ENCODE results near the gene RHOD.

RHOD gene

GRCh38 chr11:67062526-67063373 lies 6.1 kb downstream of the RHOD start:
- DNase-seq (ENCODE audit: low read depth) = no peak

DNA sequence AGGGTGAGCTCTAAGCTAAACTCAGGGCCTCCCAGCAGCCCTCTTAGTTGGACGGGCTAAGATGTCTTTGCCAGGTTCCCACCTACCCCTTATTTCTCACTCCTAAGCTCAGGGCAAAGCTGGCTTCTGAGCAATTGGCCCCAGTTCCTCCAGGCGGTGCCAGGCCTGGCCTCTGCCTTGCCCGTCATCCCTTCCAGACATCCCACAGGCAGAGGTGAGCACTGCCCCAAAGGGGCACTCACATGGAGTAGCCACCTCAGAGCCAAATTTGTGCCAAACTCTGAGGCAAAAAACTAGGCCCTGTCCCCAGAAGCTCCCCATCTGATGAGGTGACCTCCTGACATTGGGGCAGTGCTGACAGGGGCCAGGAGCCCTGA lies 9.7 kb downstream of the RHOD start:
- no peak for DNase-seq (ENCODE audit: low read depth)

GRCh38 chr11:67071420-67072284 lies 15.0 kb downstream of the RHOD start:
- DNase-seq (ENCODE audit: low read depth) = peak; percentile 54

GRCh38 chr11:67072295-67072694 lies 15.6 kb downstream of the RHOD start:
- no peak for DNase-seq (ENCODE audit: low read depth)

- no peak for DNase-seq (ENCODE audit: low read depth)
Observed at GRCh38 chr11:67073908-67074307, 17.3 kb downstream of the RHOD start.

DNA sequence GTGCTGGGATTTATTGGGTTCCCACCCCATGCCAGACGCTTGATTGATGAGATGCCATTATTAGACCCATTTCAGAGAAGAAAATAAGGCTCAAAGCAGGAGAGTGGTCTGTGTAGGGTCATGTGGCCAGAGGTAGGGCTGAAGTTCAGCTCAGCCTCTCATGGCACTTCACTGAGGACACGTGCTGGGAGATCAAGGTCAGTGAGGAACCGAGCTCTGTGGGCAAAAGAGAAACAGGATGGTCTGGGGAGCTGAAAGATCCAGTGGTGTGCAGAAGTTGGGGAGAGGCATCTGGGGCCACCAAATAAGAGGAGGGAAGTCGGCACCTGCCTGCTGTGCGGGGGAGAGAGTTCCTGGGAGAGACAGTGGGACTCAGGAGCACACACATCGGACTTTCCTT lies 19.6 kb downstream of the RHOD start:
- no peak for DNase-seq (ENCODE audit: low read depth)

GRCh38 chr11:67079065-67079705 lies 22.5 kb downstream of the RHOD start:
- no peak for DNase-seq (ENCODE audit: low read depth)

DNA sequence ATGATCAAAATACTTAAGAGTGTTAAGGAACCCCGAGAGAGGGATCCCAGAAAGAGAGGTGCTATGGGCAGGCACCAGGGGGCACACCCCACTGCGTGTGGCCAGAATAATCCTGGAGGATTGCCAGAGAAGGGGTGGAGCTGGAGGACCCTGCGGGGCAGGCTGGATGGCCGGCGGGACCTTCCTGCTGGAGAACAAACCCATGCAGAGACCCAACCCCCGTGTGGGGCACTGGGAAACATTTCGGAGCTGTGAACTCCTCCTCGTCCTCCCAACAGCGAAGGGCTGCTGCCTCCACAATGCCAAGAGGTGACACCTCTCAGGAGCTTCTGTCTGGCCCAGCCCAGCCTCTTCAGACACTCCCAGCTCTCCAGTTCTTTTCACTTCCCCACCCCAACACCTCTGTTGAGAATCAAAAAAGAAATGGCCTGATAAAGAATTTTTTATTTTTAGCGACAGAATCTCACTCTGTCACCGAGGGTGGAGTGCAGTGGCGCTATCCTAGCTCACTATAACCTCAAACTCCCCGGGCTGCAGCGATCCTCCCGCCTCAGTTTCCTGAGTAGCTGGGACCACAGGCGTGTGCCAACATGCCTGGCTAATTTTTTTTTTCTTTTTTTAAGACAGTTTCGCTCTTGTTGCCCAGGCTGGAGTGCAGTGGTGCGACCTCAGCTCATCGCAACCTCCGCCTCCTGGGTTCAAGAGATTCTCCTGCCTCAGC lies 25.6 kb downstream of the RHOD start:
- no peak for DNase-seq (ENCODE audit: low read depth)

DNA sequence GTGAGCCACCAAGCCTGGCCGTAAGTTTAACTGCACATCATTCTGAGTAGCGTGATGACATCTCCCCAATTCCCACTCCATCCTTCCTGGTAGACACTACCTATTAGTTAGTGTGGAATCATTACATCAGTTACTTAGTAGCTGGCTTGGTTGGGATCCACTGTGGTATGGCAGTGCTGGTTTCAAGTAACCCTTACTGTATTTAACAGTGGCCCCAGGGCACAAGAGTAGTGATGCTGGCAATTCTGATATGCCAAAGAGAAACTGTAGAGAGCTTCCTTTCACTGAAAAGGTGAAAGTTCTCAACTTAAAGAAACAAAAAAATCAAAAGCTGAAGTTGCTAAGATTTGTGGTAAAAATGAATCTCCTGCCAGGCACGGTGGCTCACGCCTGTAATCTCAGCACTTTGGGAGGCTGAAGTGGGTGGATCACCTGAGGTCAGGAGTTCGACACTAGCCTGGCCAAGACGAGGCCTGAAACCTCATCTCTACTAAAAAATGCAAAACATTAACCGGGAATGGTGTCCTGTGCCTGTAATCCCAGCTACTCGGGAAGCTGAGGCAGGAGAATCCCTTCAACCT lies 27.2 kb downstream of the RHOD start:
- no peak for DNase-seq (ENCODE audit: low read depth)

DNA sequence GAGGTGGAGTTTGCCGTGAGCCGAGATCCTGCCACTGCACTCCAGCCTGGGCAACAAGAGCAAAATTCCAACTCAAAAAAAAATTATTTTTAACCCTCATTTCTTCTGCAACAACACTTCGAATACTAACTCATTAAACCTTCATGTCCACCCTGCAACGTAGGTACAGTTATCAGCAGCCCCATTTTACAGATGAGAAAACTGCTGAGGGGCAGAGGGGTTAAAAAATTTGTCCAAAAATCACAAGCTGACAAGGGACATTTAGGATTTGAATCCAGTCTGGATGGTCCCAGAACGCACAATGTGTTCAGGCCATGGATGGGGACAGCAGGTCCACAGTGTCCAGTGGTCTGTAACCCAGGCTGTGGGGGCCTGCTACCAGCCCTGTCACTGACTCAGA lies 29.0 kb downstream of the RHOD start:
- DNase-seq (ENCODE audit: low read depth) = no peak

GRCh38 chr11:67090717-67091116 lies 34.1 kb downstream of the RHOD start:
- DNase-seq (ENCODE audit: low read depth) = no peak

- DNase-seq (ENCODE audit: low read depth) = no peak
Observed at GRCh38 chr11:67095214-67095507, 38.5 kb downstream of the RHOD start.

DNA sequence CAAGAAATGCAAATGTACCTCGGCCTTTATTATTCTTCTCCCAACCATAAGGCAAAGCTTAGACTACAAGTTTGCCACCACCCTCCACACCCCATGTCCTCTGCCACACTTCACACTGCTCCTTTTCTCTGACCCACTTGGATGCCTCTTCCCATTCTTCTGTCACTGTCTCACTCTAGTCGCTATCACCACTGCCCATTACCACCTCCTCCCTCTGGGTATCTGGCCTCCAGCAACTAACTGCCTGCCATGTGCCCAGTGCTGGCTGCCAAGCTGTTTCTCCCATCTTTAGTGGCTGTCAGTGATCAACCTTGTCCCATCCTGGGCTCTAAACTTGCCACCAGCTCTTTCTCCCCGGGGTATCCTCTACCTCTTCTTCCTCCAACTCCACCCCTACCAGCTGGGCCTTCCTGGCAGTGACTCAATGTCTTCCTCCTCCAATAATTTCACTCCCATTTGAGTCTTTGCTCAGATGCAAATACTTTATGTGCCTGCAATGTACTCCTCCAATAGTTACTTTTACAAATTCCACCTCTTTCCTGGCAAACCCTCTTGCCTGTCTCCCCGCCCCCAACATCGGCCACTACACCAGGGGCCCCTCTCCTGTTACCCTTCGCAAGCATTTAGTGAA lies 42.3 kb downstream of the RHOD start:
- DNase-seq (ENCODE audit: low read depth) = no peak

GRCh38 chr11:67099831-67100324 lies 43.2 kb downstream of the RHOD start:
- no peak for DNase-seq (ENCODE audit: low read depth)

DNA sequence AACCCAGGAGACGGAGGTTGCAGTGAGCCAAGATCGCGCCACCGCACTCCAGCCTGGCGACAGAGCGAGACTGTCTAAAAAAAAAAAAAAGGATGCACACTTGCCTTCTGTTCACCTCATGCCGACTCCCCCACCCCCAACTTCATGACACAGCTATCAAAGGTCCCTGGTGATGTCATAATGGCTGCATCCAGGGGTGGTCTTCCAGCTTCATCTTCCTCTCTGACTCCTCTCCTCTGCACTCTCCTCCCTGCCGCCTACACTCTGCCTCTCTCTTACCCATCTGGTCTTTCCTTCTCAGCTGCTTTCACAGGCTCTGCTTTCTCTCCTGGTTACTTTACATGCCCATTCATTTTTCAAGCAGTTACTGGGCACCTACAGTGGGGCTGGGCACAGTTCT lies 46.0 kb downstream of the RHOD start:
- no peak for DNase-seq (ENCODE audit: low read depth)

GRCh38 chr11:67105964-67106363 lies 49.3 kb downstream of the RHOD start:
- DNase-seq (ENCODE audit: low read depth) = no peak

DNA sequence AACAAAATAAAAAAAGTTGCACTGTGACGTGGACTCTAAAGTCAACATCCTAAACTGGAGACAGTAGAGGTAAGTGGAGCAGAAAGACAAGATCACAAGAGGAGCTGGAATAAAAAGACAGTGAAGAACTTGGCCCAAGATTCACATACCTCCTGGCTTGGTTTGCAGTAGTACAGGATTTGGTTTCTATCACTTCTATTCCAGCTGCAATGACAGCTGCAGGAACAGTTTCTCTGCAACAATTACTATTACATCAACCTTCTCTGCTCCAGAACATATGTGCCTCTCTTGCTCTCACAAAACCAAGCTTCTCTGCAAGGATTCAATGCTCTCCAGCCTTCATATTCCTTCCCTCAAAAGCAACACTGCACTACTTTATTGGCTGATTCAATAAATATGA lies 54.6 kb downstream of the RHOD start:
- DNase-seq (ENCODE audit: low read depth) = no peak

- DNase-seq (ENCODE audit: low read depth) = no peak
Observed at GRCh38 chr11:67113231-67113721, 56.6 kb downstream of the RHOD start.

DNA sequence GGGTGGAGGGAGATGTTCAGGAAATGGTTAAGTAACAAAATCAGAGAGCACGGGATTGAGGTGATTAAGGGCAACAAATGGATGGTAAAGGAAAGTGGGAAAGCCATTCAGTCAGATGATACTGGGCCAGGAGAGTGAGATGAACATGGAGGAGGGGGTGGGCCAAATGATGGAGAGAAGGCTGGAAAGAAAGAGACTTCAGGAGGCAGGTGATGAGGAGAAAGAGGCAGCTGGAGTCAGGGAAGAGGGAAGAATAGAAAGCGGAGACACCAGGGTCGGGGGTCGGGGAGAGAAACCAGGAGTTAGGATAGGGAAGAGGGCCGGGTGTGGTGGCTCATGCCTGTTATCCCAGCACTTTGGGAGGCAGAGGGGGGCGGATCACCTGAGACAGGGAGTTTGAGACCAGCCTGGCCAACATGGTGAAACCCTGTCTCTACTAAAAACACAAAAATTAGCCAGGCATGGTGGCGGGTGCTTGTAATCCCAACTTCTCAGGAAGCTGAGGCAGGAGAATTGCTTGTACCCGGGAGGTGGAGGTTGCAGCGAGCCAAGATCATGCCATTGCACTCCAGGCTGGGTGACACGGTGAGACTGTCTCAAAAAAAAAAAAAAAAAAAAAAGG lies 57.7 kb downstream of the RHOD start:
- no peak for DNase-seq (ENCODE audit: low read depth)

DNA sequence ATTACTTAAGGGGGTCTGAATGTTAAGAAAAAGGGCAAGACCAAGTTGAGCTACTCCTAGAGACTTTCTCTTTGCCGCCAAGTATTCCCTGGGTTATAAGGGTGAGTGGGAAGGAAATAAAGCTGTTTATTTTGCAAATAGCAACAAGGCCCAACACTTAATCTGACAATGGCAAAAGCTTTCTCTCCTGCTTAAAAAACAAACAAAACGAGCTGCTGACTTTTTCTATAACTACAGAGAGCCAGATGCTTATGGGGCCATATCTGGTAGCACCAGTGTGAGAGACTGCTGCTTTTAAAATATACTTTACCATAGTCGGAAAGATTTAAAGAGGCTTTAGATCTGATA lies 60.1 kb downstream of the RHOD start:
- DNase-seq (ENCODE audit: low read depth) = no peak

GRCh38 chr11:67117176-67117575 lies 60.5 kb downstream of the RHOD start:
- DNase-seq (ENCODE audit: low read depth) = peak; percentile 57
